ENCODE data around the gene SP110. TPM values are rescaled to one million over a fixed set of nuclear protein-coding genes. Genes with fewer than 3 reads are reported as not detected.

SP110 gene
- total and polyA plus RNA-seq, 2 experiments from 2014 or later = 2.3 to 8.2 TPM

DNA sequence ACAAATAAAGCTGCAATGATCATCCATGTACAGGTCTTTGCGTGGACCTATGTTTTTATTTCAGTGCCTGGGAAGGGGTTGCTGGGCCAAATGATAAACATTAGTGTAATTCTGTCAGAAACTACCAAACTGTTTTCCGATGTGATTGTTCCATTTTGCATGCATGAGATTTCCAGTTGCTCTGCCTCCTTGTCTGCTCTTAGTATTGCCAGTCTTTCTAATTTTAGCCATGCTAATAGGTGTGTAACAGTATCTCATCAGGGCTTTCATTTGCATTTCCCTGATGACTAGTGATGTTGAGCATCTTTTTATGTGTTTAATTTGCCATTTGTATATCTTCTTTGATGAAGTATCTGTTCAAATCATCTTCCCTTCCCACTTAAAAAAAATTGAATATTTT lies 67.5 kb downstream of the SP110 start (continued):
- TF ChIP-seq, protein P1, sequence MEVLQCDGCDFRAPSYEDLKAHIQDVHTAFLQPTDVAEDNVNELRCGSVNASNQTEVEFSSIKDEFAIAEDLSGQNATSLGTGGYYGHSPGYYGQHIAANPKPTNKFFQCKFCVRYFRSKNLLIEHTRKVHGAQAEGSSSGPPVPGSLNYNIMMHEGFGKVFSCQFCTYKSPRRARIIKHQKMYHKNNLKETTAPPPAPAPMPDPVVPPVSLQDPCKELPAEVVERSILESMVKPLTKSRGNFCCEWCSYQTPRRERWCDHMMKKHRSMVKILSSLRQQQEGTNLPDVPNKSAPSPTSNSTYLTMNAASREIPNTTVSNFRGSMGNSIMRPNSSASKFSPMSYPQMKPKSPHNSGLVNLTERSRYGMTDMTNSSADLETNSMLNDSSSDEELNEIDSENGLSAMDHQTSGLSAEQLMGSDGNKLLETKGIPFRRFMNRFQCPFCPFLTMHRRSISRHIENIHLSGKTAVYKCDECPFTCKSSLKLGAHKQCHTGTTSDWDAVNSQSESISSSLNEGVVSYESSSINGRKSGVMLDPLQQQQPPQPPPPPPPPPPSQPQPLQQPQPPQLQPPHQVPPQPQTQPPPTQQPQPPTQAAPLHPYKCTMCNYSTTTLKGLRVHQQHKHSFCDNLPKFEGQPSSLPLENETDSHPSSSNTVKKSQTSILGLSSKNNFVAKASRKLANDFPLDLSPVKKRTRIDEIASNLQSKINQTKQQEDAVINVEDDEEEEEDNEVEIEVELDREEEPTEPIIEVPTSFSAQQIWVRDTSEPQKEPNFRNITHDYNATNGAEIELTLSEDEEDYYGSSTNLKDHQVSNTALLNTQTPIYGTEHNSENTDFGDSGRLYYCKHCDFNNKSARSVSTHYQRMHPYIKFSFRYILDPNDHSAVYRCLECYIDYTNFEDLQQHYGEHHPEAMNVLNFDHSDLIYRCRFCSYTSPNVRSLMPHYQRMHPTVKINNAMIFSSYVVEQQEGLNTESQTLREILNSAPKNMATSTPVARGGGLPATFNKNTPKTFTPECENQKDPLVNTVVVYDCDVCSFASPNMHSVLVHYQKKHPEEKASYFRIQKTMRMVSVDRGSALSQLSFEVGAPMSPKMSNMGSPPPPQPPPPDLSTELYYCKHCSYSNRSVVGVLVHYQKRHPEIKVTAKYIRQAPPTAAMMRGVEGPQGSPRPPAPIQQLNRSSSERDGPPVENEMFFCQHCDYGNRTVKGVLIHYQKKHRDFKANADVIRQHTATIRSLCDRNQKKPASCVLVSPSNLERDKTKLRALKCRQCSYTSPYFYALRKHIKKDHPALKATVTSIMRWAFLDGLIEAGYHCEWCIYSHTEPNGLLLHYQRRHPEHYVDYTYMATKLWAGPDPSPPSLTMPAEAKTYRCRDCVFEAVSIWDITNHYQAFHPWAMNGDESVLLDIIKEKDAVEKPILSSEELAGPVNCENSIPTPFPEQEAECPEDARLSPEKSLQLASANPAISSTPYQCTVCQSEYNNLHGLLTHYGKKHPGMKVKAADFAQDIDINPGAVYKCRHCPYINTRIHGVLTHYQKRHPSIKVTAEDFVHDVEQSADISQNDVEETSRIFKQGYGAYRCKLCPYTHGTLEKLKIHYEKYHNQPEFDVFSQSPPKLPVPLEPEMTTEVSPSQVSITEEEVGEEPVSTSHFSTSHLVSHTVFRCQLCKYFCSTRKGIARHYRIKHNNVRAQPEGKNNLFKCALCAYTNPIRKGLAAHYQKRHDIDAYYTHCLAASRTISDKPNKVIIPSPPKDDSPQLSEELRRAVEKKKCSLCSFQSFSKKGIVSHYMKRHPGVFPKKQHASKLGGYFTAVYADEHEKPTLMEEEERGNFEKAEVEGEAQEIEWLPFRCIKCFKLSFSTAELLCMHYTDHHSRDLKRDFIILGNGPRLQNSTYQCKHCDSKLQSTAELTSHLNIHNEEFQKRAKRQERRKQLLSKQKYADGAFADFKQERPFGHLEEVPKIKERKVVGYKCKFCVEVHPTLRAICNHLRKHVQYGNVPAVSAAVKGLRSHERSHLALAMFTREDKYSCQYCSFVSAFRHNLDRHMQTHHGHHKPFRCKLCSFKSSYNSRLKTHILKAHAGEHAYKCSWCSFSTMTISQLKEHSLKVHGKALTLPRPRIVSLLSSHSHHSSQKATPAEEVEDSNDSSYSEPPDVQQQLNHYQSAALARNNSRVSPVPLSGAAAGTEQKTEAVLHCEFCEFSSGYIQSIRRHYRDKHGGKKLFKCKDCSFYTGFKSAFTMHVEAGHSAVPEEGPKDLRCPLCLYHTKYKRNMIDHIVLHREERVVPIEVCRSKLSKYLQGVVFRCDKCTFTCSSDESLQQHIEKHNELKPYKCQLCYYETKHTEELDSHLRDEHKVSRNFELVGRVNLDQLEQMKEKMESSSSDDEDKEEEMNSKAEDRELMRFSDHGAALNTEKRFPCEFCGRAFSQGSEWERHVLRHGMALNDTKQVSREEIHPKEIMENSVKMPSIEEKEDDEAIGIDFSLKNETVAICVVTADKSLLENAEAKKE (CRISPR knock-in tag; IDR thresholded peaks at IDR 0.05) = no peak

DNA sequence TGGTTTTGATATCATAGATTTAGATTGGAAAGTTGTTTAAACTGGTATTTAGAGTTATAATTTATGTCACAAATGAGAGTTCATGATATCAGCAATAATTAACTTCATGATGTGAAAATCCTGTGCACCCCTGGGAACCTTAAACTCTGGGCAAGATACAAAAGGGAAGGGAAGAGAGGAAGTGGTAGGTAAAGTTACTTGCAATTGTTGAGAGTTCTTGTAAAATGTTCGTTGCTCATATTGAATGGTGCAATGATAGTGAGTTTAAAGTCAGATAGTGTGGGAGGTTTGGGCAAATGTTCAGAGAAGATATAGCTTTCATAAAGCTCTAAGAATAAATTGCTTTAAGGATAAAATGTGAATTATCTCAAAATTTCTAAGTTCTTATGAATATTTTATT lies 75.4 kb downstream of the SP110 start:
- H3K4me2 ChIP-seq = no peak overlapping the region
- no peaks in the 10 kb centered on the region for H3F3A ChIP-seq (replicated peaks; ENCODE audit: low read depth)
- Mint-ChIP-seq H3K27me3 (ENCODE audit: insufficient read depth, low read depth, poor library complexity) (peaks cover 2% of the 10 kb centered on the region), H3K4me3 (no peak overlapping the region), H3K27ac (no peak overlapping the region), H3K36me3 (ENCODE audit: low read depth) (peaks cover 25% of the 10 kb centered on the region), H3K4me1 (peaks cover 6% of the 10 kb centered on the region), H3K9me3 (peaks cover 27% of the 10 kb centered on the region)
- H3K36me3 ChIP-seq (ENCODE audit: insufficient read depth) = 0 out of 2 replicates have a peak, but pooled peaks cover 4% of the 10 kb centered on the region
- DNase-seq (ENCODE audit: low spot score) (no peak), ATAC-seq (no peak)
- no peaks in the 10 kb centered on the region for H3K27me3 ChIP-seq (ENCODE audit: insufficient read depth)
- peaks cover 19% of the 10 kb centered on the region; the same call in 1 of the 2 replicates for H3K9me2 ChIP-seq (ENCODE audit: insufficient read depth)
- H3K27ac ChIP-seq (ENCODE audit: low read depth) = no peak overlapping the region
- H2AFZ ChIP-seq = no peak overlapping the region
- H3K4me3 ChIP-seq = no peak overlapping the region
- H3K4me1 ChIP-seq (ENCODE audit: insufficient read depth) = no peaks in the 10 kb centered on the region
- H4K20me1 ChIP-seq (replicated peaks; ENCODE audit: insufficient read depth) = no peaks in the 10 kb centered on the region
- no peaks in the 10 kb centered on the region for H3K79me2 ChIP-seq (replicated peaks; ENCODE audit: insufficient read depth)
- TF ChIP-seq, protein P2, sequence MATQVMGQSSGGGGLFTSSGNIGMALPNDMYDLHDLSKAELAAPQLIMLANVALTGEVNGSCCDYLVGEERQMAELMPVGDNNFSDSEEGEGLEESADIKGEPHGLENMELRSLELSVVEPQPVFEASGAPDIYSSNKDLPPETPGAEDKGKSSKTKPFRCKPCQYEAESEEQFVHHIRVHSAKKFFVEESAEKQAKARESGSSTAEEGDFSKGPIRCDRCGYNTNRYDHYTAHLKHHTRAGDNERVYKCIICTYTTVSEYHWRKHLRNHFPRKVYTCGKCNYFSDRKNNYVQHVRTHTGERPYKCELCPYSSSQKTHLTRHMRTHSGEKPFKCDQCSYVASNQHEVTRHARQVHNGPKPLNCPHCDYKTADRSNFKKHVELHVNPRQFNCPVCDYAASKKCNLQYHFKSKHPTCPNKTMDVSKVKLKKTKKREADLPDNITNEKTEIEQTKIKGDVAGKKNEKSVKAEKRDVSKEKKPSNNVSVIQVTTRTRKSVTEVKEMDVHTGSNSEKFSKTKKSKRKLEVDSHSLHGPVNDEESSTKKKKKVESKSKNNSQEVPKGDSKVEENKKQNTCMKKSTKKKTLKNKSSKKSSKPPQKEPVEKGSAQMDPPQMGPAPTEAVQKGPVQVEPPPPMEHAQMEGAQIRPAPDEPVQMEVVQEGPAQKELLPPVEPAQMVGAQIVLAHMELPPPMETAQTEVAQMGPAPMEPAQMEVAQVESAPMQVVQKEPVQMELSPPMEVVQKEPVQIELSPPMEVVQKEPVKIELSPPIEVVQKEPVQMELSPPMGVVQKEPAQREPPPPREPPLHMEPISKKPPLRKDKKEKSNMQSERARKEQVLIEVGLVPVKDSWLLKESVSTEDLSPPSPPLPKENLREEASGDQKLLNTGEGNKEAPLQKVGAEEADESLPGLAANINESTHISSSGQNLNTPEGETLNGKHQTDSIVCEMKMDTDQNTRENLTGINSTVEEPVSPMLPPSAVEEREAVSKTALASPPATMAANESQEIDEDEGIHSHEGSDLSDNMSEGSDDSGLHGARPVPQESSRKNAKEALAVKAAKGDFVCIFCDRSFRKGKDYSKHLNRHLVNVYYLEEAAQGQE (IDR thresholded peaks at IDR 0.05; ENCODE audit: unreplicated experiment) = no peak
- TF ChIP-seq ZNF114 (CRISPR knock-in tag; IDR thresholded peaks at IDR 0.05) (no peak), EZH2 (IDR thresholded peaks at IDR 0.05; ENCODE audit: low read depth, unreplicated experiment) (no peak), EZH2phosphoT487 (IDR thresholded peaks at IDR 0.05; ENCODE audit: unreplicated experiment) (no peak), STAT1 (IDR thresholded peaks at IDR 0.05; ENCODE audit: unreplicated experiment) (no peak)
- TF ChIP-seq, protein P3, sequence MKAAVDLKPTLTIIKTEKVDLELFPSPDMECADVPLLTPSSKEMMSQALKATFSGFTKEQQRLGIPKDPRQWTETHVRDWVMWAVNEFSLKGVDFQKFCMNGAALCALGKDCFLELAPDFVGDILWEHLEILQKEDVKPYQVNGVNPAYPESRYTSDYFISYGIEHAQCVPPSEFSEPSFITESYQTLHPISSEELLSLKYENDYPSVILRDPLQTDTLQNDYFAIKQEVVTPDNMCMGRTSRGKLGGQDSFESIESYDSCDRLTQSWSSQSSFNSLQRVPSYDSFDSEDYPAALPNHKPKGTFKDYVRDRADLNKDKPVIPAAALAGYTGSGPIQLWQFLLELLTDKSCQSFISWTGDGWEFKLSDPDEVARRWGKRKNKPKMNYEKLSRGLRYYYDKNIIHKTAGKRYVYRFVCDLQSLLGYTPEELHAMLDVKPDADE (IDR thresholded peaks at IDR 0.05) = no peak

Data from GM23338 (cell line).